Peyer's patch (tissue), 4 donors: Measurements from ENCODE around the gene ARHGAP26.

ENCODE experiments used
- CTCF ChIP-seq, 6 experiments: fragments of 450-650 bp in 4 of 6; fragments of 200-600 bp in 2 of 6; sonication (generic) in 1 of 6; IDR thresholded peaks; one replicate each; pipeline ENCODE4 v1.5.1; 2017 to 2019; ENCODE audit warnings: antibody characterized with exemption in 6 of 6, mild to moderate bottlenecking in 3 of 6, moderate library complexity in 1 of 6
- POLR2A ChIP-seq, 2 donors: fragments of 450-650 bp; IDR thresholded peaks; one replicate each; pipeline ENCODE4 v1.5.1; 2017; ENCODE audit warnings: antibody characterized with exemption in 2 of 2, mild to moderate bottlenecking in 2 of 2, moderate library complexity in 2 of 2

- no peak for TF ChIP-seq CTCF (IDR thresholded peaks at IDR 0.05)
- TF ChIP-seq POLR2A (IDR thresholded peaks at IDR 0.05) = no peak
These were observed 228.3 kb downstream of the ARHGAP26 start for GRCh38 chr5:142998316-142999020.
